AG09319 (cell line): ENCODE data around the gene CDC42EP3.

Experiments used
- DNase-seq: peaks from one replicate; pipeline ENCODE4 v3.0.0-alpha.2; 2010; ENCODE audit warnings: low read depth; ENCODE audit errors: extremely low read depth
- CTCF ChIP-seq: IDR thresholded peaks from 2 replicates; pipeline ENCODE4 v1.5.1; 2011; ENCODE audit warnings: low read depth, mild to moderate bottlenecking, inconsistent platforms, low read length, moderate library complexity

CDC42EP3 gene

GRCh38 chr2:37671009-37671815 is at the start of gene CDC42EP3:
Gene CDC42EP3 (minus strand): TSS chr2:37671642. CDS start chr2:37646587, 25,055 bp downstream.
- DNase-seq, result no peak

GRCh38 chr2:37721201-37721560 is 49.7 kb upstream of the CDC42EP3 start:
- peak; percentile 75 for DNase-seq
- TF ChIP-seq CTCF, result no peak

More at GRCh38 chr2:37671009-37671815, at the start of gene CDC42EP3:
- TF ChIP-seq CTCF, result no peak

- DNase-seq, result peak; percentile 77
- no peak for TF ChIP-seq CTCF
Observed at GRCh38 chr2:37720533-37721200, 49.2 kb upstream of the CDC42EP3 start.

GRCh38 chr2:37718515-37719161 is 47.2 kb upstream of the CDC42EP3 start:
- no peak for TF ChIP-seq CTCF
- DNase-seq, result no peak

- no peak for TF ChIP-seq CTCF
- DNase-seq, result peak; percentile 68
Observed at GRCh38 chr2:37713258-37713700, 41.8 kb upstream of the CDC42EP3 start.

- no peak for TF ChIP-seq CTCF
- no peak for DNase-seq
Observed at GRCh38 chr2:37711831-37712230, 40.4 kb upstream of the CDC42EP3 start.

- TF ChIP-seq CTCF, result no peak
- DNase-seq, result no peak
Observed at GRCh38 chr2:37711308-37711731, 39.9 kb upstream of the CDC42EP3 start.
